ENCODE results near the gene ARHGEF4. TPM values are rescaled to one million over a fixed set of nuclear protein-coding genes. Genes with fewer than 3 reads are reported as not detected.

Gene ARHGEF4
- total RNA-seq, 1 experiment from 2014 or later, result 12.6 TPM

DNA sequence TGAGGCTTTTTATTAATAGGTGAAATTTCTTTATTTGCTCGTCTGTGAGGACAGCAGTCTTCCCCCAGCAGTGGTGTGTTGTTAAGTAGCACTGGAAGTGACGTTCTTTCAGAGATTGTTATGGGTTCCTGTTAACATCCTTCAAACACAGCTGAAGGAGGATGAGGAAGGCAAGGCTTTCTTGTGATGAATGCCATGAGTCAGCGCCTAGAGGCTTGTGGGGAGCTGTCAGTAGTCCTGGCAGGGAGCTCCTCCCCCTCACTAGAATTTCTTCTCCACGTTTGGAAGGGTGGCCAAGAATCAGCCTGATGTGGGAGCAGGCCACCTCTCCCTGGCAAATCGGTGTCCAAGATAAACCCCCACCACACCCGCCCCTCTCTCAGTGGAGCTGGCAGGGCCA is 113.2 kb downstream of the ARHGEF4 start:
- Mint-ChIP-seq H3K27me3 (ENCODE audit: low read depth) (no peaks in the 10 kb centered on the region), H3K27ac (no peak overlapping the region), H3K4me3 (no peak overlapping the region), H3K4me1 (0 out of 4 replicates have a peak, but pooled peaks cover 2% of the 10 kb centered on the region in 2 experiments), H3K36me3 (ENCODE audit: insufficient read depth in 1 of 3, low read depth in 3 of 3) (peaks cover 0 to 18% (median 9%) of the 10 kb centered on the region in 3 experiments; a peak in 4 of 7 replicates), H3K9me3 (peaks cover 13 to 25% of the 10 kb centered on the region in 2 experiments)
- Histone ChIP-seq H2BK15ac (ENCODE audit: low read depth, low read length) (no peak overlapping the region), H3K4me1 (ENCODE audit: insufficient read depth, low read length) (no peaks in the 10 kb centered on the region), H3K79me2 (ENCODE audit: insufficient read depth, low read length) (no peaks in the 10 kb centered on the region), H4K20me1 (ENCODE audit: control insufficient read depth, insufficient read depth, insufficient read length) (no peaks in the 10 kb centered on the region), H3K14ac (ENCODE audit: insufficient read depth, low read length) (no peak overlapping the region), H4K5ac (ENCODE audit: insufficient read length, low read depth, low read length) (no peak overlapping the region), H3K23ac (ENCODE audit: insufficient read length, low read depth, low read length) (no peak overlapping the region), H4K8ac (replicated peaks; ENCODE audit: insufficient read length, low read depth, low read length) (no peak overlapping the region), H2BK20ac (ENCODE audit: low read depth, low read length, poor library complexity, severe bottlenecking) (no peak overlapping the region), H2BK120ac (ENCODE audit: low read depth, low read length, poor library complexity, severe bottlenecking) (no peak overlapping the region), H3K18ac (ENCODE audit: insufficient read length, low read depth, low read length) (no peak overlapping the region), H3T11ph (ENCODE audit: low read length) (no peak overlapping the region), H3K9me3 (ENCODE audit: control insufficient read depth, low read depth, low read length) (peaks cover 3% of the 10 kb centered on the region), H2BK5ac (ENCODE audit: insufficient read length, low read length) (no peak overlapping the region), H4K91ac (ENCODE audit: insufficient read length, low read depth, low read length) (no peak overlapping the region), H3K56ac (ENCODE audit: insufficient read length, low read depth, low read length) (no peak overlapping the region), H3K23me2 (ENCODE audit: insufficient read length, low read depth, low read length, poor library complexity, severe bottlenecking) (no peaks in the 10 kb centered on the region), H3K4ac (ENCODE audit: low read depth, low read length) (no peak overlapping the region), H2BK12ac (ENCODE audit: insufficient read length, low read depth, low read length) (no peak overlapping the region), H3K27me3 (ENCODE audit: insufficient read depth, low read length) (no peaks in the 10 kb centered on the region), H3K9ac (ENCODE audit: extremely low read depth, insufficient read length, low read length) (no peak overlapping the region), H2AFZ (ENCODE audit: low read length) (no peak overlapping the region), H3K79me1 (ENCODE audit: insufficient read depth, low read depth, low read length, poor library complexity, severe bottlenecking) (no peaks in the 10 kb centered on the region), H3K4me2 (ENCODE audit: insufficient read depth, insufficient read length, low read length) (no peak overlapping the region), H3K27ac (ENCODE audit: insufficient read length, low read depth, low read length) (no peak overlapping the region), H2AK5ac (ENCODE audit: insufficient read length, low read length) (no peak overlapping the region)
- TF ChIP-seq CTCF (conservative IDR thresholded peaks at IDR 0.05), result no peak
- WGBS (ENCODE audit: extremely low coverage, insufficient read length, low lambda C conversion rate), result no CpG with 5 or more reads among the region's 6 CpGs
- DNase-seq, result no peak
